Gastrocnemius medialis (tissue), 4 donors: Measurements from ENCODE around the gene RNF103.

ENCODE experiments used
- CTCF ChIP-seq, 5 experiments: fragments of 450-650 bp in 3 of 5; fragments of 200-600 bp in 2 of 5; sonication (generic) in 2 of 5; IDR thresholded peaks in 4 of 5; conservative IDR thresholded peaks in 1 of 5; 1 replicate in 4 of 5; 2 replicates in 1 of 5; pipeline ENCODE4 v1.5.1; 2016 to 2019; ENCODE audit warnings: antibody characterized with exemption in 5 of 5, mild to moderate bottlenecking in 3 of 5, moderate library complexity in 3 of 5
- POLR2A ChIP-seq, 2 donors: fragments of 450-650 bp; IDR thresholded peaks; one replicate each; pipeline ENCODE4 v1.6.1; 2017; ENCODE audit warnings: antibody characterized with exemption in 2 of 2, mild to moderate bottlenecking in 2 of 2, moderate library complexity in 2 of 2

- no peak for TF ChIP-seq CTCF (IDR thresholded peaks at IDR 0.05 in 4 of 5, conservative IDR thresholded peaks at IDR 0.05 in 1 of 5)
- TF ChIP-seq POLR2A (IDR thresholded peaks at IDR 0.05) = no peak
These were observed 5.9 kb downstream of the RNF103 start for GRCh38 chr2:86617738-86618137.
